Measurements from ENCODE around the gene COA5.
"Not testable (repeated sequence)": the region's sequence is repeated elsewhere in the genome, so short reads cannot be mapped to it uniquely, and the experiment has no call there.

COA5 gene

DNA sequence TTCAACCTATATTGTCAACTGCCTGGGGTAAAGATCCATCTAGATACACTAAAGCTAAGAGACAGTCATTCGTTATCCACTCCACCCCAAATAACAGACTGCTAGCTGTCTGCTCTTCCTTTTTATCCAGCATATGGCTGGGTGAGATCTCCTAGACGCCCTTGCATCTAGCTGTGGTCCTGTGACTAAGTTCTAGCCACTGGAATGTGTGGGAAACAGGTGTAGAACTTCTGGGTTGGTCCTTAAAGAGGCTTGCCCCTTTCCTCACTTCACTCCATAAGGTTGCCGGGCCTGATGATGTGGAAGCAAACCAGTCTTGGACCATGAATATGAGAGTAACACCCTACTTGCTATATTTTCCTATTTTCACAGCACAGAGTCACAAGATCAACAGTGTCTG lies 3.2 kb downstream of the COA5 start:
- DNase-seq, result no peak

DNA sequence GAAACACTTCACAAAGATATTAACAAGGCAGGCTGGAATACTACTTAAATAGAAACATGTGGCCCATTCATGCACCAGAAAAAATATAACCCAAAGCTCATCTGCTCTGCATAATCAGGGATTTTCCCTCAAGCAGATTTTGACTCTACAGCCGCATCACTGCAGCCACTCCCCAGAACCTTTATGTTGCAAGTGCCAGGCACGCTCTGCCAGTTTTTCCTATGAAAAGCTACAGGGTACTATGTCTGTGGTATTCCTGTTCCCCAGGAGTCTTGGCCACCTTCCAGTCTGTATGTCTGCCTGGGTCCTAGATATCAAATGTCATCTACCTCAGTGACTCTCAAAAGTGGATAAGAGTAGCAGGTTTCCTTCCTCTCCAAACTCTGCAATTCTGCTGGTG lies 3.8 kb downstream of the COA5 start:
- no peak for DNase-seq

DNA sequence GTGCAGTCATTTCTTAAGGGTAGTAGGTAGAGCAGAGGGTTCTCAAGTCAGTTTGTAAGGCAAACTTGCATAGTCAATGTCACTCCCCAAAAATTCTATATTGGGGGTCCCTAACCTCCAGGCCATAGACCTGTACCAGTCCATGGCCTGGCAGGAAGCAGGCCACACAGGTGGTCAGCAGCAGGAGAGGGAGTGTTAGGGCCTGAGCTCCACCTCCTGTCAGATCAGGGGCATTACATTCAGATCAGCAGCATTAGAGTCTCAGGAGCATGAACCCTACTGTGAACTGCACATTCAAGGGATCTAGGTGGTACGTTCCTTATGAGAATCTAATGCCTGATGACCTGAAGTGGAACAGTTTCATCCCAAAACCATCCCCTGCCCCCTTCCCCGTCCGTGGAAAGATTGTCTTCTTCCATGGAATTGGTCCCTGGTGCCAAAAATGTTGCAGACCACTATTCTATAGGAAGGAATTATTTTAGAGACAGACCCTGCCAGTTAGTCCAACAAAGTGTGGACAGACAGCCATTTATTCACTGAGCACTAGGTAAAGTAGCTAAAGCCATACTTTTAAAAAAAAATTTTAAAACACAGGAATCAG lies 6.7 kb downstream of the COA5 start:
- no peak for DNase-seq

DNA sequence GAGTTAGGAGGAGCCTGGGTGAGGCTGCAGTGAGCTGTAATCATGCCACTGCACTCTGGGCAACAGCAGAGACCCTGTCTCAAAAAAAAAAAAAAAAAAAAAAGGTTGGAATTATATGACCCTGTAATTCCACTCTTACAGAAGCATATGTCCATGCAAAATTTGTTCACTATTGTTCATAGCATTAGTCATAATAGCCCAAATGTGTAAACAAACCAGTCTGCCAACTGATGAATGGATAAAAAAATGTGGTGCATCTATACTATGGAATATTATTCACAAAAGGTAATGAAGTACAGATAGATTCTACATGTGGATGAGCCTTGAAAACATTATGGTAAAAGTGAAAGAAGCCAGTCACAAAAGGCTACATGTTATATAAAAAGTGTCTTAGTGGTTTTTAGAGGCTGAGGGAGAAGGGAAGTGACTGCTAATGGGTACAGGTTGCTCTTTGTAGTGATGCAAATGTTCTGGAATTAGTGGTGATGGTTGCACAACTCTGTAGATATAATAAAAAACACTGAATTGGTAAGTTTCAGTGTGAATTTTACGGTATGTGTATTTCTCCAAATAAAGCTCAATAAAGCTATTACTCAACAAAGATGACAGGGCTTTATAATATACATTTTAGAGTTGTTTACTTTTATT lies 9.4 kb downstream of the COA5 start:
- no peak for DNase-seq

DNA sequence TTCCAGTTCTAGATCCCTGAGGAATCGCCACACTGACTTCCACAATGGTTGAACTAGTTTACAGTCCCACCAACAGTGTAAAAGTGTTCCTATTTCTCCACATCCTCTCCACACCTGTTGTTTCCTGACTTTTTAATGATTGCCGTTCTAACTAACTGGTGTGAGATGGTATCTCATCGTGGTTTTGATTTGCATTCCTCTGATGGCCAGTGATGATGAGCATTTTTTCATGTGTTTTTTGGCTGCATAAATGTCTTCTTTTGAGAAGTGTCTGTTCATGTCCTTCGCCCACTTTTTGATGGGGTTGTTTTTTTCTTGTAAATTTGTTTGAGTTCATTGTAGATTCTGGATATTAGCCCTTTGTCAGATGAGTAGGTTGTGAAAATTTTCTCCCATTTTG lies 13.6 kb downstream of the COA5 start:
- DNase-seq, result not testable (repeated sequence)

DNA sequence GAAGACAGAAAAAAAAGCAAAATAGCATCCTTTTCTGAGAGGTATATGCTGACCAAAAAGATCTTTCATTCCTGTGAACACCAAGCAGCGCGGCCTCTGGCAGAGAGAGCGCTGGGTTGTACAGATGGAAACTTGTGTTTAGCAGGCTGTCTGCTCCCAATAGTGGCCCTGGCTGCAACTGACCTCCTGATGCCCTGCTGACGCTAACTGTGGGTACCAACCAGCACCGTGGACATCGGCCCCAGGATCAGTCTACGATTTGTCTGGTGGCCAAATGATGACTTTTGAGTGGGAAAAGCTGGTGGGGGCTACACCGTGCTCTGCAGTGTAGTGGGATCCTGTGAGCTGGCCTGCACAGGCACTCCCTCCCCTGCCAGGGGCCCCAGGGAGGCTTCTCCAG lies 15.7 kb downstream of the COA5 start:
- DNase-seq, result no peak

DNA sequence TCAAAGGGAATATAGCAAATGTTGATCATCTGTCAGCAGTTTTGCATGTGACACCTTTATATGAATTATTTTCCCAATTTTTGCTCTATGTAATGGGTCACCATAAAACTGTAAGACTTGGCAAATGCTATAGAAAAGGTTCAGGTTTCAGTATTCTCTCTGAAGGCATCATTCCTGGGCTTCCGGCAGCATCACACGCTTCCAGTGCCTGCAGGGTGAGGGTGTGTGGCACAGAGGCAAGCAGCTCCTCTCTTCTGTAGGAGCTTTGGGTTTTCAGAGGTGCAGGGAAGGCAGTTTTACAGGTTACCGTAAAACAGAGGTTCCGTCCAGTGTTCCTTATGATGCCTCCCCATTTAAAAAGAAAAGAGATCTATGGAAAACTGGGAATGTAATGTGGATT lies 18.8 kb downstream of the COA5 start:
- no peak for DNase-seq

DNA sequence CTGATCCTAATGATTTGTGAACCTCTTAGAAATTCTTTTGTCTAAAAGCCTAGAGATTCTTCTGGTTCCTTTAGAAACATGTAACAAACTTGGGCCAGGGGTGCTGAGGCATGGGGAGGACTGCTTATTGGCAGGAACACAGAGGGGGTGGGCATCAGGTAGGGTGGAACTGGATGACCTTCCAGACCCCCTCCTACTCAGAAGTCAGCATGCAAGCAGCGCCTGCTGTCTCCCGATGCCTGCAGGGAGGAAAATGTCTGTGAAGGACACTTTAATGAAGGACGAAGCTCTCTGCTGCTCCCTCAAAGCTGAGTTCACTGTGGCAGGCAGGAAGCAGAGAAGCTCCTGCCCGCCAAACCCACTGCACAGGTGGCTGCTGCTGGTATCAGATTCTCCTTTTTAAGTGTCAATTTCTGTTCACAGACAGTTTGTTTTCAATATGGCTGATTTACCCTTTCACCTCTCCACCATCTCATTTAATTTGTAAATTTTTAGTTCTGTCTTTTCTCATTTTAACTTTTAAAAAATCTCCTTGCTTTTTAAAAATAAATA lies 19.4 kb downstream of the COA5 start:
- DNase-seq, result no peak

DNA sequence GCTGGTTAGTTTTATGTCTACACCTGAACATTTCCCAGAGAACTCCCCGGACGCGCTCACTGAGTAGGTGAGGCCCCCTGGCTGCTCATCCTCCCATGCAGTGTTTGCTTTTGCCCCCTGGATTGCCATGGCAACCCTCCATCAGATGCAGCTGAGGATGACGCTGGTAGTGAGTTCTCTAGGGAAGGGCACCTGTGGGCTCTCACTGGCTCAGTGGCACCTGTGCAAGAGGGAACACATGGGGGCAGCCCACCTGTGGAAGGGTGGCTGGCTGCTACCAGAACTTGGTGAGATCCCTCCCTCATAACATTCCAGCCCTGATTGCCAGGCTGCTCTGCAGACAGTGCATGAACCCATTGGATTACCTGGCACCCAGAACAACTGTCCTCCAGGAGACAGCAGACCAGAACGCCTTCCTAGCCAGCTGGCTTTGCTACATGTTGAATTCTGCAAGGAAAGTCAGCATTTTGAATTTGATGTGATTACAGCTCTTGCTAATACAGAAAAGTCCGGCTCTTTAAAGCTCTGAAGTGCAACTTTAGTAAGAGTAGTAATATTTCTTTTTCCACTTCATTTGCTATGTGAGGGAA lies 21.7 kb downstream of the COA5 start:
- DNase-seq, result no peak

DNA sequence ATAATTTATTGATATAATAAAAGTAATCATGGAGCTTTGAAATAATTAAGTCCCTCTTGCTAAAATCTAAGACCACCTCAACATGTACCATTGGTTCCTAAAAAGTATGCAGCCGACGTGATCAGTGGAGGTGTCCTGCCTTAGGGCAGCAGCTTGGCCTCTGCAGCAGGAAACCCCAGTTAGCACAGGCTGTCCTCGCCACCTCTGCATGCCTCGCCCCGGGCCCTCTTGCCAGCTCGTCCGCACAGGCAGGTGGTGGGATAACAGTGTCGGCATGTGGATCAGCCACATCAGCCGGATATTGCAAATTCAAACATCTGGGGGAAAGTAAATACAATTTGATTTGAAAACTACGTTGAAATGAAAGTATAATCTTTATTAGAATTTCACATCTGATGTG lies 22.9 kb downstream of the COA5 start:
- no peak for DNase-seq

DNA sequence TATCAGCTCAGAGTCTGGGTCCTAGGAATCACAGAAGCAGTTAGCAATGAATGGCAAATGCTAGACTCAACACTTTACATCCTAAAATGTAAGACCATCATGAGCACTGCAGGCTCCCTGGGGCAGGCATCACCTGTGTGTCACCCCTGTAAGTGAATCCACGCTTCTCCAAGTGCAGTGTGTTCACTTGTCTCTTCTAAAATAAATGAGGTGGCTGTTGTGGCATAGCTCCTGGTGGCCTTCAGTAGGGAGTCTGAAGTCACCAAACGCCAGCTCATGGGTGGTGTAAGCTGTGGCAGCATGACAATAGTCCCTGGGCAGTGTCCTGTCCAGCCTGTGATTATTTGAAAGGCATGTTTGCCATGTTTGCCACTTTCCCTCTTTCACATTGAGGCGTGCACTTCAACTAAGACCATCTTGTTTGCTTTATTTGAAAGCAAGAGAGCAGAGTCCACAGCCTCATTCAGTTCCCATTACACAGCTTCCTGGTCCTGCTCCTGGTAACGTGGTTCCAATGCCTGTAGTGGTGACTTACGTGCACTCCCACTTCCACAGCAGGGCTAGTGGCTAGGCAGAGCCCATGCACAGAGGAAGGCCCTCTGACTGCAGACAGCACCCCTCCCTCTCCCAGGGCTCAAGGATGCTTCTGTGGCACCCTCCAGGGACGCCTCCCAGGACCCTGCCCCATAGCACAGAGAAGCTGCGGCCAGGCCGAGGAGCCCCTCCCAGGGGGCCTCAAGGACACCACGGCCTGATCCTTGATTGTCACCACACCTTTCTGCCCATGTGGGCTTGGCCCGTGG lies 24.3 kb downstream of the COA5 start:
- no peak for DNase-seq

DNA sequence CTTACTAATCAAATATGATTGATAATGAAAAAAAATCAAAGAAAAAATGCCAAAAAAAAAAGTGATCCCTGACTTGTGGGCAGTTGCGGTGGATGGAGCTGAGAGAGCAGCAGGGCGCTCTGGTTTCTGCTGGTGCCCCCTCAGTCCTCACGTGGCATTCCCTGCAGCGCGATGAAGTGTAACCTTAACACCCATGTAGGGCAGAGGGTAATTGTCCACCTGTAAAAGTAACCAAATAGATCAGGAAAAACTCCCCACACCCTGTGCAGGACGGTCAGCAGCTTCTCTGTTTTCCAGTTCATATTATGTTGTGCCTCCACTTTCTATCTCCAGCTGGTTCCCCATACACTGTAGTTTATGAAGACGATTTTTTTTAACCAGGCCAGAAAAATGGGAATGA lies 25.0 kb downstream of the COA5 start:
- DNase-seq, result no peak

DNA sequence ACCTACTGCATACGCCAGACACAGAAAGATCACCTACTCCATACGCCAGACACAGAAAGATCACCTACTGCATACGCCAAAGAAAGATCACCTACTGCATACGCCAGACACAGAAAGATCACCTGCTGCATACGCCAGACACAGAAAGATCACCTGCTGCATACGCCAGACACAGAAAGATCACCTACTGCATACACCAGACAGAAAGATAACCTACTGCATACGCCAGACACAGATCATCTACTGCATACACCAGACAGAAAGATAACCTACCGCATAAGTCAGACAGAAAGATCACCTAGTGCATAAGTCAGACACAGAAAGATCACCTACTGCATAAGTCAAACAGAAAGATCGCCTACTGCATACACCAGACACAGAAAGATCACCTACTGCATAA lies 25.8 kb downstream of the COA5 start:
- DNase-seq, result no peak

DNA sequence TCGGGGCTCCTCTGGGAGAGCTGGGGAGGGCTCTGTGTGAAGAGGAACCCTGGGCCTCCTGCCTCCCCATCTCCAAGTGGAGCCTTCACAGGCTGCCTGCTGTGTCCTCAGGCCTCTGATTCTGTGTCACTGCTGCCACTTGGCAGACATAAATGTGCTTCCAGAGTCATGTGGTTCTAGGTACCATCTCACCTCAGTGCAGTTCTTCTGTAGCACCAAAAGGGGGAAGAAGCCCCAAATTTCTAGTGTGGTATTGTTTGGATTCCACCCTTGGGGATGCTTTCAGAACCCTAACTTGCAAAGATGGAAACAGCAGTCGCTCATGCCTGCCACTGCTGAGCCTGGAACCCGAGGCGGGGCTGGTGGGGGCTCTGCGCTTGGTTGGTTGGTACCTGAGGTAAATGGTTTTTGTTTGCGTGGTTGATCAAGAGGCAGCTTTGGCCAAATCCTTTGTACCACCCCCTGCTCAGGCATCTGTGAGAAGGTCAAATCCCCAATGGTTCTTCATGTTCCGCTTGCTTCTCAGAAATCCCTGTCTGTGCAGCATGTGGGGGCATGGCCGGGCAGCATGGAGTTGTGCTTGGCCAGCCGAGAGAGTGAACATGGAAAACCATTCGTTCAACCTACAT lies 27.5 kb downstream of the COA5 start:
- no peak for DNase-seq

DNA sequence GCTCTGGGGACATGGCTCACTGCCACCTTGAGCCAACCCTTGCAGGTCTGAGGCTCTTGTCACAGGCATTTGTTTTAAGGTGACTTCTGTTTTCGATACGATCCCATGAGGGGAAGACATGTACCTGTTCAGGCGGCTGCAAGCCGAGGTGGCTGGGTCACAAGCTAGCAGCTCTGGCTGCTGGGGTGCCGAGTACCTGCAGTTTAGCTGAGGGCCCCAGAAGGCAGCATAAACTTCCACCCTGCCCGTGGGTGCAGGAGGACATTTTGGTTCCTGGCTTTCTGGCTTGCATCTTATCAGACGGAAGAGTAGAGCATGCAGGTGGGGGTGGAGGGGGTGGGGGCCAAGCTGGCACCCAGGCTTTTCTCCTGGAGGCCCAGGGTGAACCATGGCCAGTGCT lies 28.4 kb downstream of the COA5 start:
- DNase-seq, result no peak

DNA sequence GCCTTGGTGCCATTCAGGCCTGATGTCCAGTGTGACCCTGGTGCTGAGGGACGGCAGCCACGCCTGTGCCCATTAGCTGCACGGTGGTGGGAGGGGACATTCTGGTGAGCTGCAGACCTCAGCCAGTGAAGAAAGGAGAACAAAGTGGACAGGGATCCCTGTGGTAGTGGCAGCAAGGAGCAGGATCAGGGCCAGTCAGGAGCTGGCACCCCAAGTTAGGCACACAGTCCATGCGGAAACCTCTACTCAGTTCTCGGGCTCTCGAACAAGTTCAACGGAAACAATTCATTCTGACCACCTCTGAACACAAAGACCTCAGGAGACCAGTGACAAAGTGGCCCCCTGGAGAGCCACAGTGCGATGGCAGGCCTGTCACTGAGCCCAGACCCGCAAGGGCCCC lies 30.1 kb downstream of the COA5 start:
- DNase-seq, result no peak

DNA sequence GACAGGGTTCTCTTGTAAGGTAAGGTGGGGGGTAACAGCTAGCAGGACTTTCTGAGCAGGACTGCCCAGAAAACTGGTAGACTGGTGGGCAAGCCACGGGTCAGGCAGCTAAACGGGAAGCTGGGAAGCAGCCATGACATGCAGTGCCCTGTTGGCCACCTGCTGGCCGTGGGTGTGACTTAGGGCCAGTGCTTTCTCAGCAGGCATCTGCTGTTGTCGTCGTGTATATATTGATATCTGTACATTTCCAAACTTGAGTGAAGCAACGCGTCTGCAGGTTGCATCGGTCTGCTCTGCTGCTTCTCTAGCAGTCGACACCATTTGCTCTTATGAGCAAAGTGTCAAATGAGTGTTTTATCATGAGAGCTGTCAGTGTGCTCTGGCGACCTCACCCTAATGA lies 31.0 kb downstream of the COA5 start:
- no peak for DNase-seq

DNA sequence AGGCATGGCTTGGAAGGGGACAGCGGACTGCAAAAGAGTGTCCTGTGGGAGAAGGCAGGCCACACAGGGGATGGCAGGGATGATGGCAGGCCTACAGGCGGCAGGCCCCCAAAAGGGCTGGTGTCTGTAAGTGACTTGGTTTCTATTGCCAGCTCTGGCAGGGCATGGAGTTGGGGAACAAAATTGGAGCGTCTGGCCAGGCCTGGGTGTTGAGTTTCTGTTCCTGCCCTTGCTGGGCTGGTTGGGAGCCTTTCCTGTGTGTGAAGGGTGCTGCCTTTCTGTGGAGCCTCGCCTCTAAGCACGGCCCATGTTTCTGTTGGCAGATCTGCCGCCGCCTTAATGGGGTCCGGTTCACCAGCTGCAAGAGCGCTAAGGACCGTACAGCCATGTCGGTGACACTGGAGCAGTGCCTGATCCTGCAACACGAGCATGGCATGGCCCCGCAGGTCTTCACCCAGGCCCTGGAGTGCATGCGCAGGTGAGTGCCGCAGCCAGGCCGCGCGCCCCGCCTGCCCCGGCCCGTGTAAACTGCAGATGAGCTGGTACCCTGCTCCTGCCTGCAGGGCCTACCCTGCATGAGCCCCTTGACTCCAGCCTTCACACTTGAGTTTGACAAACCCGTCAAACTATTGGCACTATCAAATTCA lies 31.5 kb downstream of the COA5 start:
- DNase-seq, result no peak

DNA sequence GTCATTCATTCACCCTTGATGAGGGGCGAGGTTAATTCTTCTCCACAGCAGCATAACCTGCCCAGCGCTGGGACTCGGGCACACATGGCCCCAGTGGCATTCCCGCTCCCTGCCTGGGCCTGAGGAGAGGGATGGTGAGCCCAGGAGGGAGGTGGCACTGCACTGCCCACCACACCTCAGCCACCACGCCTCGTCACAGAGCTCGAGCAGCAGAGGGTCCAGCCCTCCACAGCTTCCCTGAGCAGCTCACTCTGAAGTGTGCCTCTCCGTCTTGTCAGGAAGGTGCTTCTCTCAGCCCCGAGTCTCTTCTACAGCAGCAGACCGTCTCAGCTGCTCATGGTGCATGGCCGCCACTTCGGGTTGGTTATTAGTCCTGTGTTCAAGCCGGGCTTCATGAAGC lies 34.9 kb downstream of the COA5 start:
- DNase-seq, result no peak

DNA sequence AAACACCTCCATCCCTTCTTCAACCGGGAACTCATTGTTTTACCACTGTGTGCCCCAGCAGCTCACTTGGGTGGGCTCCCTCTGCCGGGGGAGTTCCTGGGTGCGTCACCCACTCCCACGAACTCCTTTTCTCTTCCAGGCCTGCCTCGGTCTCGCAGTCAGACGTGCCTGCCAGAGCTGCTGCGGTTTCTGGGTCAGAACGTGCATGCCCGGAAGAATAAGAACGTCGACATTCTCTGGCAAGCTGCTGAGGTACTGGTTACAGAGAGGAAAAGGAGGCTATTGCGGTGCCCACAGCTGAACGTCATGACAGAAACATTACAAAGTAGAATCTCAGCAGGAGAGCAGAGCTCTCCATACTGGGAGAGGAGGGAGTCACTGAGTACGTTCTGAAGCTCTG lies 35.6 kb downstream of the COA5 start:
- no peak for DNase-seq

DNA sequence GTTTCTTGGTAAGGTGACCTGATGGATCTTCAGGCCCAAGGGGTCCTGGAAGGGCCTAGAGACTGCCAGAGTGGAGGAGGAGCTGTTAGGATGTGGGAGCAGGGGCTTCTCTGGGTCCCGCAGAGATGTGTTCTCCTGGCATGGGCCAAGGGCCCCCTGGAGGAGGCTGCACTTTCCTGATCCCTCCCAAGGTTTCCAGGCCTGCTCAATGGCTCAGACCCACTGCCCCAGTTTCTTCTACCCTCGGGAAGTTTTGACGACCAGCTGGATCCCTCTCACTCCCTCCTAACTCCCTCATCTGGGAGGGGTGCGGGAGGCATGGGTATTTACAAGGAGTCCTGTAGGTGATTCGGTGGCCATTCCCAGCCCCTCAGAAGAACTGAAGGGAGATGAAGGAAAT lies 36.1 kb downstream of the COA5 start:
- DNase-seq, result no peak

DNA sequence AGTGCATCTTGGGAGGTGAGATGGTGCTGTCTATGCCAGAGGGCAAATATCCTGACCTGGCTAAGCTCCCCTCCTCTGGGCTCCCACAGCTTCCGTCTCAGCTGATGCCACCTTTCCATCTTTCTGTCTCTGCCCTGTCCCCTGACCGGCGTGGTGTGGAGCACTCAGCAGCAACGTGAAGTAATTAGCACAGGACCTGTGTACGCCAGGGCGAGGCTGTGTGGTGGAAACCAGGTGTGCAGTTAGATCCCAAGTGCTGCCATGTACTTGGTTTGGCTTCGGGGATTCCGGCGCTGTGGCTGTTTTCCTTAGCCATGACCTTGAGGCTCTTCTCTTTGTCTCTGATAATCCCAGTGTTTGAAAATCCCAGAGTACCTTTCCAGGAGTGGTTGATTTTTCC lies 36.5 kb downstream of the COA5 start:
- no peak for DNase-seq
